ENCODE data around the gene COL6A3. TPM values are rescaled to one million over a fixed set of nuclear protein-coding genes. Genes with fewer than 3 reads are reported as not detected.

Gene COL6A3
- total RNA-seq, 1 experiment from 2014 or later = 0.86 TPM

GRCh38 chr2:237290261-237290660 is 123.7 kb downstream of the COL6A3 start:
- H3K27ac ChIP-seq (ENCODE audit: low read depth, low read length, poor library complexity, severe bottlenecking) = no peak overlapping the region
- POLR2A ChIA-PET (ENCODE audit: low non-redundant PET) = interaction anchor here (0.6 kb wide), 2 partner anchors 8 to 408 kb away, joined by 3 read pairs; no protein-coding TSS in a partner anchor

GRCh38 chr2:237289139-237289538 is 124.8 kb downstream of the COL6A3 start:
- Histone ChIP-seq H3K27ac (ENCODE audit: low read depth, low read length, poor library complexity, severe bottlenecking) (no peak overlapping the region), H3K4me1 (ENCODE audit: insufficient read depth, low read length, poor library complexity, severe bottlenecking) (peaks cover 22% of the 10 kb centered on the region), H3K4me3 (ENCODE audit: low read depth, low read length, poor library complexity, severe bottlenecking) (no peak overlapping the region), H3K27me3 (replicated peaks; ENCODE audit: insufficient read depth, low read depth, low read length, poor library complexity) (peaks cover 11% of the 10 kb centered on the region), H3K9me3 (ENCODE audit: low read depth, low read length, poor library complexity, severe bottlenecking) (no peaks in the 10 kb centered on the region), H3K36me3 (ENCODE audit: insufficient read depth, low read length, poor library complexity, severe bottlenecking) (no peaks in the 10 kb centered on the region)
- intact Hi-C loops (cut with micrococcal nuclease; ENCODE audit: unreplicated experiment) = no loop called here
- CTCF ChIA-PET = no interaction called here
- POLR2A ChIA-PET (ENCODE audit: low non-redundant PET) = no interaction called here
- no TSS peak for BruUV-seq (replicated peaks)
- TF ChIP-seq CTCF (conservative IDR thresholded peaks at IDR 0.05; ENCODE audit: low read depth, low read length) = no peak
- no peak for TF ChIP-seq EZH2 (IDR thresholded peaks at IDR 0.05; ENCODE audit: borderline replicate concordance, low read depth, low read length, poor library complexity, severe bottlenecking)
- DNase-seq (ENCODE audit: low spot score) = no peak

More at GRCh38 chr2:237290261-237290660, 123.7 kb downstream of the COL6A3 start:
- Histone ChIP-seq H3K9me3 (ENCODE audit: low read depth, low read length, poor library complexity, severe bottlenecking) (no peaks in the 10 kb centered on the region), H3K4me3 (ENCODE audit: low read depth, low read length, poor library complexity, severe bottlenecking) (no peak overlapping the region), H3K27me3 (replicated peaks; ENCODE audit: insufficient read depth, low read depth, low read length, poor library complexity) (peaks cover 7% of the 10 kb centered on the region), H3K36me3 (ENCODE audit: insufficient read depth, low read length, poor library complexity, severe bottlenecking) (no peaks in the 10 kb centered on the region), H3K4me1 (ENCODE audit: insufficient read depth, low read length, poor library complexity, severe bottlenecking) (peaks cover 22% of the 10 kb centered on the region)
- intact Hi-C loops (cut with micrococcal nuclease; ENCODE audit: unreplicated experiment) = loop anchor here (5.0 kb wide), 1 partner anchor 83 kb away; no protein-coding TSS in a partner anchor
- DNase-seq (ENCODE audit: low spot score) = no peak
- no TSS peak for BruUV-seq (replicated peaks)
- TF ChIP-seq EZH2 (IDR thresholded peaks at IDR 0.05; ENCODE audit: borderline replicate concordance, low read depth, low read length, poor library complexity, severe bottlenecking) = no peak
- TF ChIP-seq CTCF (conservative IDR thresholded peaks at IDR 0.05; ENCODE audit: low read depth, low read length) = no peak
- CTCF ChIA-PET = no interaction called here

- Histone ChIP-seq H3K9me3 (ENCODE audit: low read depth, low read length, poor library complexity, severe bottlenecking) (no peaks in the 10 kb centered on the region), H3K27me3 (replicated peaks; ENCODE audit: insufficient read depth, low read depth, low read length, poor library complexity) (peaks cover 15% of the 10 kb centered on the region), H3K4me1 (ENCODE audit: insufficient read depth, low read length, poor library complexity, severe bottlenecking) (peaks cover 29% of the 10 kb centered on the region), H3K27ac (ENCODE audit: low read depth, low read length, poor library complexity, severe bottlenecking) (no peak overlapping the region), H3K4me3 (ENCODE audit: low read depth, low read length, poor library complexity, severe bottlenecking) (no peak overlapping the region), H3K36me3 (ENCODE audit: insufficient read depth, low read length, poor library complexity, severe bottlenecking) (no peaks in the 10 kb centered on the region)
- CTCF ChIA-PET = no interaction called here
- intact Hi-C loops (cut with micrococcal nuclease; ENCODE audit: unreplicated experiment) = no loop called here
- TF ChIP-seq EZH2 (IDR thresholded peaks at IDR 0.05; ENCODE audit: borderline replicate concordance, low read depth, low read length, poor library complexity, severe bottlenecking) (no peak), CTCF (conservative IDR thresholded peaks at IDR 0.05; ENCODE audit: low read depth, low read length) (no peak)
- DNase-seq (ENCODE audit: low spot score) = no peak
- no TSS peak for BruUV-seq (replicated peaks)
- POLR2A ChIA-PET (ENCODE audit: low non-redundant PET) = interaction anchor here (0.5 kb wide), 1 partner anchor 627 kb away, joined by 3 read pairs; no protein-coding TSS in a partner anchor
Measured at GRCh38 chr2:237287872-237288271, 126.1 kb downstream of the COL6A3 start.

Data from A673 (cell line).